HG03520 (cell line): Measurements from ENCODE around the gene CELF2.

ENCODE experiments used
- ATAC-seq: cut with Tn5 transposase; IDR thresholded peaks from one replicate; pipeline ENCODE4 v1.9.1; 2021; ENCODE audit warnings: mild to moderate bottlenecking, moderate library complexity; ENCODE audit not compliant: unreplicated experiment

The CELF2 gene

DNA sequence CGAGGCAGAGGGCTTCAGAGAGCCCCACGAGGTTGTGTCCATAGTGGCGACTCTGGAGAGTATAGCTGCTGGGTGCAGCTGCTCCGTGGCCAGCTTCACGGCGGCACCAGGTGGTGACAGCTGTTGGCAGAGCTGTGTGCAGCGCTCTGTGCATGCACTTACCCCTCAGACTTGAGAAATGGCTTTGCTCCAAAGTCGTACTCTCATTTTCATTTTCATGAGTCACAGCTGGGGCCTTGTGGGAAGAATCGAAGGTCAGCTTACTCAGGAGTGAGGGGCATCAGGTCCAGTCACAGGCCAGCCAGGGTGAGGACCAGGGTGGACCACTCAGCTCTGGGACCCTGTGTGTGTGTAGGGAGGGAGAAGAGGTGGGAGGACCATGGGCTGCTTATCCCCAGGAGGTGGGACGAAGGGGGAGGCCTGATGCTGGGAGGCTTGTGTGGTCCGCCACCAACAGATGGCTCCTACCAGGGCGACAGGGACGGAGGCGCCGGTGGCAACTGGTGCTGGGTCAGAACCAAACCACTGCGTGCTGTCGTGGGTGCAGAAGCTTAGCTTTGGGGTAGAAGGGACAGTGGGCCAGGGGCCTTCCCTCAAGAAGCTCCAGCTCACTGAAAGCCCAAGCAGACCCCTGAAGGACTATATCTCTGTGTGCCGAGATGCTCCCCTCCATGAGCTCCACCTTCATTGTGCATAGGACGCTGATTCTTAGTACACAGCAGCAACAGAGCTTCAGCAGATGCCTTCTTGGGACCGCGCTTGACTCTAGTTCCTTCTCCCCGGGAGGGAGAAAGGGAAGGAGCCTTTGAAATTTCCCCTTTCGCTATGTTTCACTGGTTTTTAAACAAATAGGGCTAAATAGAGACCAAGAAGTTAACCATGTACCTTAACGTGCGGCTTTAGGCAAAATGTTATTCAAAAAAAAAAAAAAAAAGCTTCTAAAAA lies 225.0 kb downstream of the CELF2 start:
- peak; percentile 57 for ATAC-seq

DNA sequence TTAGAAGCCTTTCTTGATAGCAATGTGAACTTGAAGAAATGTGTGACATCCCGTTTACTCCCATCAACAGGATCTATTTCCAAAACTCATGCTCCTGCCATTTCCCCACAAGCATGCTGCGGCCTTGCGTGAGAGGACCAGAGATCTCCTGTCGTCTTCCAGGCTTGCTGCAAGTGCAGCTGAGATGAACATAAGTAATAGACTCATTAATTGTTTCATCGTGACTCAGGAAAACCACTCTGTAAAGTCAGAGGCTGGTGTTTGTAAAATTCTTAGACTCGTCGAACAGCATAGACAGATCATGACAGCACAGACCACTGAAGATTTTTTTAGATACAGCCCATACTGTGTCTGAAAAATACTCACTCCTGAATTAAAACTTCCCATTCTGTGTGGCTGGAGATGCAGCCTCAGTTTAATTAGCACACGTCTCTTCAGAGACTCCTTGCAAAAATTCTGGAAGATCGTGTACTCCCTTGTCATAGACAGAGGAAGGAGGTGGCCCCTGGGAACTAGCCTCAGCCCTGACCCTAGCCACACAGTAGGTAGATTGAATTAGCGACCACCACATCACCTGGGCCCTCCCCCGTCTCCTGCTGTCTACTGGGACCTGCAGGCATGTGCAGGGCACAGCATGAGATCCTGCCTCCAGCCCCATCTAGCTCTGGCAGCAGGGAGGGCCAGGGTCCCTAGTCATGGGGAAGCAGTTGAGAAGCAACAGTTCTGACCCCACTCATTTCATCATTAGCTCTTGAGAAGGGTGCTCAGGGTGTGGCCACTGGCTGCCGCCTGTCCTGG lies 226.0 kb downstream of the CELF2 start:
- no peak for ATAC-seq

DNA sequence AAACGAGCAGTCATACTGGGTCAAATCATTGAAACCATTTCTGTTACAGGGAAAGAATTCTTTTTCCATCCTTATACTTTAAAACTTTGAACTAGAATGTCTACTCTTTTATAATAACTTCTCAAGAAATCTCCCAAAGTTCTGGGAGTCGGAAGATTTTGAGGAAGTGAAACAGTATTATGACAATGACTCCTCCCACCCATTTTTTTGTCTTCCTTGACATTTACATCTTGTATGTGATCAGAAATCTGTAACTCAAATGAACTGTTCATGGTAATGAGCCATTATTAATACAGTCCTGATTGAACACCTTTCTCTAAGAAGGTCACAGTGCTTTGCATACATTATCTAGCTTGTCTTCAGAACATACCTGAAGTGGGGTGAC lies 227.4 kb downstream of the CELF2 start:
- ATAC-seq: peak; percentile 16

DNA sequence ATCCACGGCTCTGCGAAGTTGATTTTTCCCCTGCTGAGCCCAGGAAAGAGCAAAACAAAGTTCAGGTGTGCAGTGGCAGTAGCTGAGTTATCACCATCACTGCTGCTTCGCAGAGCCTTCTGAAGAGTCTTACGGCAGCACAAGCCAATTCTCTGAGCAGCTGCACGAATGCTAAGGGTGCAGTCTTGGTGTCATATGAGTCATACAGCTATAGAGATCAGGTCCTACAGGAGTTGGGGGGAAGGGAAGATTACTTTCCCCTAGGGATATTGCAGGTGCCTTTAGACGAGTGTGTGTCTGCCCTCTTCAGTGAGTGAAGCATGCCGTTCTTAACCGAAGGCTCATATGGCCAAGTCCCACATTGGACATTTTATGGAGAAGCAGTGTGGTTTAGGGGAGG lies 227.8 kb downstream of the CELF2 start:
- ATAC-seq: peak; percentile 52

DNA sequence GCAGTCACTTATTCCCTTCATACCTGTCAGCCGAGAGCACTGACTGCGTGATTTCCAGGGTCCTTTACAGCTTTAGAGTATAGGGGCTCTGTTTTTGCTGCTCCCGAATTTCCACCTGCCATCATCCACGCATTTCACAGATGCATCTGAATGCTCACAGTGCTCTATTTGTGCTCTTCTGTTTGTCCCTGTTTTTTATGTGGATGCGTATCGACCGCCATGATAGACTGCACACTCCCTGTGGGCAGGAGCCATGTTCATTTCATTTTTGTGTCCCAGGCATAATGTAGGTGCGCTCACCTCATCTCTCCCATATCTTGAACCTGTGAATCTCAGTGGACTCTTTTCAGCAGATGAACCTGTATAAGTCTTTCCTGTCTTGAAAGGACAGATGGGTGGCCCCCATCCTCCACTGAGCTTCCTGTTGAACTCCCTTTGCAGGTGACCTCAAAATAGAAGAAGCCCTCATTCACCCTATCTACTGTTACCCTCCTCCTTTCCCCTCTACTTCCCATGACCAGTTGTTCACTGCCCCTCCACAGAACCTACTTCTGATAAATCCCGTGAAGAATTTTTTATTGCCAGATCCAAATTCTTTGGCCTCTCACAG lies 228.4 kb downstream of the CELF2 start:
- ATAC-seq: no peak

DNA sequence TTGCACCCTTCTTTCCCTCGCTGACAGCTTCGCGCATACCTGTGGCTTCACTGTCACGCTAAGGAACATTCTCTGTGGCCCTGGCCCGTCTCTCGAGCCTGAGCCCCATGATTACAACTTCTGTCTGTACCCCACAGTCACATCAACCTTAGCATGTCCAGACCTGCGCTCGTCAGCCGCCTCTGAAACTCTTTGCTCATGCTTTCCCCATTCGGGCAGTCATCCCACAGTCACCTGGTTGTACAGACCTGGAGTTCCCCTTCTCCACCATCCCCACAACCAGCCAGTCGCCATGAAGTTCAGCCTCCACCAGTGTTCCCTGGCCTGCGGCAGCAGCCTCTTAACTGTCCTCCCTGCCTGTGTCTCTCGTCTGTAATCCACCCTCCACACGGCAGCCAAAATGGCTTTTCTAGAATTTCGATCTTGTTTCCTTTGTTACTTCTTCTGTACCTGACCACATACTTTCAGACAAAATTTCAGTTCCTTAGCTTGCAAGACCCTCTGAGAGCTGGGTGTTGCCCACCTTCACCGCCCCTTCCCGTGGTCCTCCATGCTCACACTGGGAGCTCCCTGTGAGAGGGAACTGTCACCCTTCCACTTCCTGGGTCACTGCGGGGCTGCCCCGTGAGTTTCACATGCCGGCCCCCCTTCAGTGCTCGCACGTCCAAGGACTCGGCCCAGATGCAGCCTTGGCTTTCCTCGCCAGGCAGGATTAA lies 229.2 kb downstream of the CELF2 start:
- ATAC-seq: no peak

DNA sequence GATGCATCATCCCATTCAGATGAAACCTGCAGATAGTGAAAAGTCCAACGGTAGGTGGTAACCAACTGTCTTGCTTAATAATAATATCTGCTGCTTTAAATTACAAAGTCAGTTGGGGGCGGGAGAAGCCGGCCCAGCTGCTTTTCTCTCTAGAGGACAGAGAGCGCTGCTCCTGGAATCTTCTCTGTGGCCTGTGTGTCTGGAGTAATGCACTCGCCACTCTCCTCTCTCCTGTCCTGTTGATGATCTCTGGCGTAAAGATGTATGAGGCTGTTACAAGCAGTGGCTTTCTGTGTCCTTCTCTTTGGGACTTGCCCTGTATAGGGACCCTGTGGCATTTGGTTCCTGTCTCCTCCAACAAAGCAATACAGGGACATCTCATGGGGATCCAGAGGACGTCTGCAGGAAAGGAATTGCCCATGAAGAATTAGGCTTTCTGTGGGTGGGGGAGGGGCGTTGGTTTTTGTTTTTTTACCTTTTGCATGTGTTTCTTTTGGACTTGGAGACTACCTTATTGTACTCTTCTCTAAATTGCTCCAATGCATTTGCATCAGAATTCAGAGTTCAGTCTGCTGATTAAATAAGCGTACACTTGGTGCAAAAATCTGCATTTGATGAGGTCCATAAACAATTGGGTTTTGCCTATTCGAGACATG lies 231.6 kb downstream of the CELF2 start:
- no peak for ATAC-seq

DNA sequence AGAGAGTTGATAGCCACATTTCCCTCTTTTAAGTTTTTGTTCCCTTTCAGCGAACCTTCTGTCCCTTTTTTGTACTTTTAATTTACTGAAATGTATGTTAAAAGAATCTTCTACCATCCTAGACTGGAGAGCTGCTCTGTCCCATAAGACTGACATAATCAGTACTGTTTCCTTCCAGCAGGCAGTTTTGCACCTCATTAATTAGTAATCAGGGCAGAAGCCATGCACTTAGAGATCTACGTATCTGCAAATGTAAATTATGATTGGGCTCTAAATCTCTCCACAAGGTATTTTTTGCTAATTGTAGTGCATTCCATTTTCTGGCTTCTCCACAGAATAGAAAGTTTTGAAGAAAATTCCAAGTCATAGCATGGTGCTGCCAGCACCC lies 232.1 kb downstream of the CELF2 start:
- ATAC-seq: no peak

DNA sequence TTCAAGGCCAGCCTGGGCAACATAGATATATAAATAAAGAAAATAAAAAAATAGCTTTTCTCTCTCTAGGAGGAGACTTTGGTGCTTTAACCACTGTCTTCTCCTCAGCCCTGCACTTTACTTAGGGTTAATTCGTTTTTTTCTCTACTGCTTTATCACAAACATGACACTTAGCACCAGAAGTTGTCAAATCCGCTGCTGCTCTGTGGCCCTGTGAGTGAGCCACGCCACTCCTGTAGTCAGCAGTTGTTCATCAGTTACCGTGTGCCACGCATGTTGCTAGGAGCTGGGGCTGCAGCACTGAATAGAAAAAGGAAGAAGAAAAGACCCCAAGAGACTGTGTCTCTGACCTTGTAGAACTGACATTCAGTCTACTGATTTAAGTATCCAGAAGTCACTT lies 232.6 kb downstream of the CELF2 start:
- no peak for ATAC-seq

DNA sequence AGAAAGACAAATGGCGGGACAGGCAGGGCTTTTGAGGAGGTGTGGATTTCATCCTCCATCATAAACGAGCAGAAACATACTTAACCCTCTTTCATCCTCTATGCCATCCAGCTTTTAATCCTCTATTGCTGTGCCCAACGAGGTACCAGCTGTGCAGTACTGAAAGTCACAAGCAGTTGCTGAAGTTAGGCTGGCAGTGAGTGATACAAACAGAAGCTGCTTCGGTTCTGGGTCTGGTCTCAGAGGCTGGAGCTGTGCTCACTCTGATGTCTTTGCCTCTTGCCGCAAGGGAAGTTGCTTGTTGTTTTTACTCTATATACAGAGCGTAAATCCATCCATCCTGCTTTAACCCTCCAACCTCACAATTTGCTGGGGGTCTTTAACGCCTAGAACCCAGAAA lies 235.2 kb downstream of the CELF2 start:
- no peak for ATAC-seq

DNA sequence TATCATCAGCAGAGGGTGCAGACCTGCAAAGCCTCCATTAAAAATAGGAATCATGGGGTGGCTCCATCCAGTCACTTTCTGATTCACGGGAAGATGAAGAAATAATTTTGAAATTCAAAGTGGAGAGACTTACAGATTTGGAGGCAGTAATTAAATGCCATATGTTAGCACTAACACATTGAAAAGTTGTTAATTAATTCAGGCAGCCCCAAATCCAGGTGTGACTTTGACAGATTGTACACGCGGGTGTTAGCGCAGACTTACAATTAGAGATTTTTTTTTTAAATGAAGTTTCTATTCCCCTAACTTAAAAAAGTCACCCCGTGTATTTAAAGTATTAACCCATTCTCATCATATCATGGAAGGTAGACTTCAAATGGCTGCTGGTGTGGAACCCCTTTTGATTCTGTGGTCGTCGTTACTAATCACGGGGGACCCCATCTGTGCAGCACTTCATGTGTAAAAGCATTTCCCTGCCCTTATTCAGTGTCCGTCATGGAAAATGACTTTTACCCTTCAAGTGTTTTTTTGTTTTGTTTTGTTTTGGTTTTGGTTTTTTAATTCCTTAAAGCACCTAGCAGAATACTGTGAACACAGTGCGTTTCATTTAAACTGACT lies 235.8 kb downstream of the CELF2 start:
- no peak for ATAC-seq

DNA sequence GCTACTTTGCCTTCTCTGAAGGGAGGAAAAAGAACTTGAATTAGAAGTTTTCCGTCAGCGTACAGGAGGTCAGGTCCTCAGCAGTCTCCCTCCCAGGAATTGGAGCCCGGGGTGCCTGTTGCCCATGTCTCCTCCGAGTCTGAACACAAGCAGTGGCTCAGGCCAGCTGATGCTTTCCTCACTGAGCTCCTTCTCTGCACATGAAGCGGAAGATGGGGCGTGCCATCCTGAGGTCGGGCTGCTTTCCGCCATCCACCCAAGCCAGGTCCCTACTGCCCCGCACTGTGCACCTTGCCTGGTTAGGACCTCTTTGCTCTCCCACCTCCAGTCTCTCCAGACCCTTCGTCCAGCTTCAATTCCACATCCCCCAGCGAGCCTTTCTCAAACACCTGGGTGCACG lies 237.5 kb downstream of the CELF2 start:
- ATAC-seq: no peak

DNA sequence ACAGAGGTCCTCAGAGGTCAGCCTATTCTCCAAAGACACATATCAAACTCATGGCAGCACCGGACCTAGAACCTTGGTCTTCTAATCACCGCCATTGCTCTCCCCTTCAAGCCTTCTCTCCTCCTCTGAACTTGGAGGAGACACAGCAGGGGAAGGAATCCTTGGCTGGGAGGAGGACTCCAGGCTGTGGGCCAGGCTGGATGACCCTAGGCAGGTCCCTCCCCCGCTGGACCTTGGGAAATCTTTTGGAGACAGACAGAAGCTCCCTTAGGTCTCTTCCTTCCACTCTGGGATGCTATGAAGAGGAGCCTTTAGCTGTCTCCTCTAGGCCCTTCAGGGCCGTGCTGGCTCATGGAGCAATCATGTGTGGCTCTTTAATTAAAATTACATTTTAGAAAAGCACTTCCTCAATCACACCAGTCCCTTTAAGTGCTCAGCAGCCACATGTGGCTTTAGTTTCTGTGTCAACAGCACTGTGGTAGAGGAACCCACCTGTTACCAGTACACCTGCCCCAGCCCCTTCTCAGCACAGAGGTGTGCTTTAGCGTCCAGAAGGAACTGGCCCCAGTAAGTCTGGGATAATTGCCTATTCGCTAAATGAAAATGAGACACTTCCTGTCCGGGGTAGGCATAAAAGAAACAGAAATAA lies 238.2 kb downstream of the CELF2 start:
- ATAC-seq: no peak

DNA sequence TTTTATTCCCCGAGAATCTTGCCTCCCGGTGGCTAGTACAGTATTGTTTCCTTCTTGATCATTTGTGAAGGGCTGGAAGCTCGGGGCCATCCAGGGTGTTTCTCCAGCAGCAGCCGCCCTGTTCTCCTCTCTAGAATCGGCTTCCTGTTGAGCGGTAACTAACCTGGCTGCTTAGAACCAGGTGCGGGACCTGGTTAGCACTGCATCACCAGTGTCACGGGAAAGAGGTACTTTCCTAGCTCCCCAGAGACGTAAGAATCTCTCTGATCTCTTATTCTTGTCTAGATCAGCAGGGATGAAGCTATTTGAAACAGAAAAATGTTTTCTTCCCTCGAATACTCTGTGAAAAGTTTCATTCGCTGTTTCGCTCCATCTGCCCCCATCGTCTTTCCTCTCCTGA lies 239.2 kb downstream of the CELF2 start:
- ATAC-seq: no peak

DNA sequence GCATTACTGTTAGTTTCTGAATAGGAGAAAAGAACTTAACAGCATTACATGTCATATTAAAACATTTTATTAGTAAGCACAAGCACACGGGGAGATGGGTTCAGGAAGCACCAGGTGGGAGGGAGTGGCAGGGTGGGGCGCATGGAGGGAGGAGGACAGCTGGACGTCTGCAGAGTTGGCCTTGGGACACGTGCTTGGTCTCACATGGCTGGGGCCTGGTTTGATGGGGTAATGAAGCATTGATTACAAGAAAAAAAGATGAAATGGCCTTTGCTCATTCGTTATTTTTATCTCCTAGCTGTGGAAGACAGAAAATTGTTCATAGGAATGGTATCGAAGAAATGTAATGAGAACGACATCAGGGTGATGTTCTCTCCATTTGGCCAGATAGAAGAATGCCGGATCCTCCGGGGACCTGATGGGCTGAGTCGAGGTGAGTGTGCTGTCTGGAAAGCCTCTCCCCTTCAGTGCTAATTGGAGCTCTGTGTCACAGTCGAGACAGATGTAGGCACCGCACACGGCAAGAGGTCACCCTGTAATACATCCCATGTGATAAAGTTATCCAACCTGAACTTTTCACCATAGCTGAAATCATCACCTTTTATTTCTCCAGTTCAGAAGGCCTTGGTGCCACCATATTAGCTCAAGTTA lies 239.9 kb downstream of the CELF2 start:
- no peak for ATAC-seq

DNA sequence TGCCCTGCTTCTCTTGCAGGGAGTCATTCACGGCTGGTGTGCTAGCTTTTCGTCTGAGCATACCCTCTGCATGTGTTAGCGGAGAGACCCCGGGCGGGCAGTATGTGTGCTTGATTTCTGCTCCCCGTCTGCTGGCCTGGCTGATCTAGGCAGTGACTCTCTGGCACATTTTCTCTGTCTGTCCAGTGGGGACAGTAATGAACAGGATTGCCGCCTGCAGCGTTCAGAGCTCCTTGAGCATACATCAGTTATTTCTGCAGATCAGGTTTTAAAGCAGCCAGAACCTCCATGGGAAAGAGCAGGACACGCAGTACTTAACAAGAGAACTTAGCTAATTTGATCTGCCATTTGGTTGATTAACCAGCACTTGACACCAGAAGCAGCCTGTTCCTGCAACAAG lies 242.5 kb downstream of the CELF2 start:
- no peak for ATAC-seq

DNA sequence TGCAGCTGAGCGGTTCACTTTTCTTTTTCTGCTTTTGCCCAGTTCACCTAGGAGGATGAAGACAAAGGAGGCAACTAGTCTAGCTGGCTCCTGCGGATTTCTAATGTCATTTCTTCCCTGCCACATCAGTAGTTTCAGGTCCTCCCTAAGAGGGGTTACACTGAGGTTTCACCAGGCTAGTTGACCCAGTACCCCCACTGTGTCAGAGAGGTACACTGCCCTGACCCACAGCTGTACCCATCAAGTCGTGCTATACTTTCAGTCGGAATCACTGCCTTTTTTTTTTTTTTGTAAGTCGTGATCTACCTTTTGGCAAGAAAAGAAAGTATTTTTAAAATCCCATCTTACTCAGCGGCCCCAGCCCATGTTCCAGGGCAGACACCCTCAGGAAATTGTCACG lies 243.5 kb downstream of the CELF2 start:
- ATAC-seq: no peak

DNA sequence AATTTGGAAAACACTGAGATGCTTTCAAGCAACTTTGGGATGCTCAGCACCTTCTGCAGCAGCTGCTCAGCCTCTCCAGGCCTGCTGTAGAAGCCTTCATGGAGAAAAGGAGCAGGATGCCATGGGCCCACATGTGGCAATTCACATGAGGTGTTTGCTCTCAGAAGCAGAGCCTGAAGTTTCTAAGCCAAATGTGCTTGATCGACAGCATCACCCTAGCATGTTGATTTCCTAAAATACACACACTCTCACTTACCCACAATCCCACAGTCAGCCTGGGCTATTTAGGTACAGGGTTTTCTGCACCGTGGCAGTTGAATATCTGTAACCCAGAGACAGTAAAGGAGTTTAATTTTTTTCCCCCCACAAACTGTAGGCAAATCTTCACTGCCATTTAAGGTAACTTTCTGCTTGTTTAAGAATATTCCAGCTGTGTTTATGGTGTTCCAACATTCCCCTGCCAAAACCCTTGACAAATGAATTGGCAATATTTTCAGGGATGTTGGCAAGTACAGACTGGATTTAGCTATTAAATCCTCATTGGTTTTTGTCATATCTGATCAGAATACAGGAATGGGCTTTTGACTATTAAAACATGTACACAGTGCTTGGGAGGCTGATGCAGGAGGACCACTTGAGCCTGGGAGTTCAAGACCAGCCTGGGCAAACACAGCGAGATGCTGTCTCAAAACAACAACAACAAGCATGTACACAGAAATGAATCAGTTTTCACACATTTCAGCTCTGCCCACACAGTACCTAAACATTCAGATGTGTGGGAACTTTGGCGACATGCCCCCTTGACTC lies 244.2 kb downstream of the CELF2 start:
- no peak for ATAC-seq
